GM18517 (cell line): ENCODE data around the gene SLC37A2.
A peak's percentile ranks its signal among the peaks of the same experiment; 100 is the strongest.

Source experiments
- ATAC-seq: cut with Tn5 transposase; IDR thresholded peaks from one replicate; pipeline ENCODE4 v1.9.1; 2021; ENCODE audit warnings: mild to moderate bottlenecking, moderate library complexity; ENCODE audit not compliant: unreplicated experiment

The SLC37A2 gene

GRCh38 chr11:125070699-125071254 lies 7.7 kb downstream of the SLC37A2 start:
- peak; percentile 73 for ATAC-seq

GRCh38 chr11:125071435-125071834 lies 8.3 kb downstream of the SLC37A2 start:
- no peak for ATAC-seq

GRCh38 chr11:125071846-125072217 lies 8.7 kb downstream of the SLC37A2 start:
- no peak for ATAC-seq

GRCh38 chr11:125072218-125072960 lies 9.3 kb downstream of the SLC37A2 start:
- peak; percentile 81 for ATAC-seq

- ATAC-seq, result no peak
Observed at GRCh38 chr11:125072961-125073590, 10.0 kb downstream of the SLC37A2 start.

- no peak for ATAC-seq
Observed at GRCh38 chr11:125073616-125074483, 10.7 kb downstream of the SLC37A2 start.

GRCh38 chr11:125074511-125075241 lies 11.6 kb downstream of the SLC37A2 start:
- ATAC-seq, result no peak

- no peak for ATAC-seq
Observed at GRCh38 chr11:125075242-125075625, 12.1 kb downstream of the SLC37A2 start.

GRCh38 chr11:125075900-125076317 lies 12.8 kb downstream of the SLC37A2 start:
- ATAC-seq, result no peak

- ATAC-seq, result no peak
Observed at GRCh38 chr11:125076378-125076945, 13.4 kb downstream of the SLC37A2 start.

- no peak for ATAC-seq
Observed at GRCh38 chr11:125078016-125078415, 14.9 kb downstream of the SLC37A2 start.

- no peak for ATAC-seq
Observed at GRCh38 chr11:125078516-125079140, 15.5 kb downstream of the SLC37A2 start.

GRCh38 chr11:125079151-125079877 lies 16.2 kb downstream of the SLC37A2 start:
- ATAC-seq, result no peak

- ATAC-seq, result no peak
Observed at GRCh38 chr11:125079878-125080530, 16.9 kb downstream of the SLC37A2 start.

GRCh38 chr11:125080531-125080911 lies 17.4 kb downstream of the SLC37A2 start:
- ATAC-seq, result no peak

GRCh38 chr11:125081098-125081798 lies 18.1 kb downstream of the SLC37A2 start:
- no peak for ATAC-seq

GRCh38 chr11:125082040-125082439 lies 18.9 kb downstream of the SLC37A2 start:
- no peak for ATAC-seq
